ENCODE measurements around the gene AP2S1.
"Not testable (repeated sequence)": the region's sequence is repeated elsewhere in the genome, so short reads cannot be mapped to it uniquely, and the experiment has no call there.

AP2S1 gene
- total RNA-seq, result 20.7 to 27.0 reads per million in 2 donors

GRCh38 chr19:46850228-46851203 is at the start of gene AP2S1:
Gene AP2S1, minus strand, starts transcription at chr19:46850846. Its CDS starts 80 bp downstream, at chr19:46850766.
- peak; percentile 57 for DNase-seq

- no peak for DNase-seq
Measured at GRCh38 chr19:46900341-46900740, 49.7 kb upstream of the AP2S1 start.

- DNase-seq, result no peak
Measured at GRCh38 chr19:46898731-46899130, 48.1 kb upstream of the AP2S1 start.

GRCh38 chr19:46896076-46896794 is 45.6 kb upstream of the AP2S1 start:
- DNase-seq, result no peak

- DNase-seq, result no peak
Measured at GRCh38 chr19:46892252-46893179, 41.9 kb upstream of the AP2S1 start.

- no peak for DNase-seq
Measured at GRCh38 chr19:46890423-46891170, 40.0 kb upstream of the AP2S1 start.

- no peak for DNase-seq
Measured at GRCh38 chr19:46887240-46887782, 36.7 kb upstream of the AP2S1 start.

- no peak for DNase-seq
Measured at GRCh38 chr19:46886546-46887239, 36.0 kb upstream of the AP2S1 start.

- no peak for DNase-seq
Measured at GRCh38 chr19:46885411-46885810, 34.8 kb upstream of the AP2S1 start.

- not testable (repeated sequence) for DNase-seq
Measured at GRCh38 chr19:46882751-46883150, 32.1 kb upstream of the AP2S1 start.

- DNase-seq, result no peak
Measured at GRCh38 chr19:46882034-46882433, 31.4 kb upstream of the AP2S1 start.

- DNase-seq, result no peak
Measured at GRCh38 chr19:46881092-46881491, 30.4 kb upstream of the AP2S1 start.

GRCh38 chr19:46880431-46880830 is 29.8 kb upstream of the AP2S1 start:
- DNase-seq, result no peak

- no peak for DNase-seq
Measured at GRCh38 chr19:46878613-46879375, 28.1 kb upstream of the AP2S1 start.

GRCh38 chr19:46875657-46876056 is 25.0 kb upstream of the AP2S1 start:
- no peak for DNase-seq

GRCh38 chr19:46875234-46875633 is 24.6 kb upstream of the AP2S1 start:
- no peak for DNase-seq

GRCh38 chr19:46872967-46873366 is 22.3 kb upstream of the AP2S1 start:
- no peak for DNase-seq

GRCh38 chr19:46871173-46871572 is 20.5 kb upstream of the AP2S1 start:
- not testable (repeated sequence) for DNase-seq

GRCh38 chr19:46868025-46868802 is 17.6 kb upstream of the AP2S1 start:
- no peak for DNase-seq

Data from activated gamma-delta T cell (primary cell).